GM18951 (cell line): ENCODE measurements around the gene VGLL3.

Experiments used
- POLR2A ChIP-seq: IDR thresholded peaks from 4 replicates; pipeline ENCODE4 v1.6.1; 2011; ENCODE audit warnings: mild to moderate bottlenecking; ENCODE audit not compliant: insufficient read length, insufficient read depth; ENCODE audit errors: extremely low read depth
- in situ Hi-C: fragments of 300-500 bp; cut with MboI; formaldehyde crosslinking; loops from one replicate; pipeline ENCODE4 v1.12.0; 2022; ENCODE audit warnings: low sequenced_read_pairs, mixed read lengths, inconsistent platforms; ENCODE audit not compliant: unreplicated experiment

Gene VGLL3

DNA sequence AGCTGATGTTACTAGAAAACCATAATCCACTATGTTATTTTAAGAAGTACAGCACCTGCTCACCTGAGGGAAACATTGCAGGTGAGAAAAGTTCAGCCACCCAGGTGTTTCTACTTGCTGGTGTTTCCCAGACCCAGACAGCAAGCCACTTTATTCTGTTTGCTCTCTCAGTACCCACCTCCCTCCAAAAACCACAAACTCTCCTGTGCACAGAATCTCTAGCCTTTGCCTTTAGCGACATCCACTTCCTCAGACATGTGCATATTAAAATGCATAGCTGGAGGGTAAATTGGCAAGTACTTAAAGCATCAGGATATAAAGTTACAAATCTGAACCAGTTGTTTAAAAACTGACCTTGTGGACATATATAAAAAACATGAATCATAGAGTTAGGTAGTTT lies 36.7 kb downstream of the VGLL3 start:
- in situ Hi-C loops: no loop called here
- TF ChIP-seq POLR2A: no peak

DNA sequence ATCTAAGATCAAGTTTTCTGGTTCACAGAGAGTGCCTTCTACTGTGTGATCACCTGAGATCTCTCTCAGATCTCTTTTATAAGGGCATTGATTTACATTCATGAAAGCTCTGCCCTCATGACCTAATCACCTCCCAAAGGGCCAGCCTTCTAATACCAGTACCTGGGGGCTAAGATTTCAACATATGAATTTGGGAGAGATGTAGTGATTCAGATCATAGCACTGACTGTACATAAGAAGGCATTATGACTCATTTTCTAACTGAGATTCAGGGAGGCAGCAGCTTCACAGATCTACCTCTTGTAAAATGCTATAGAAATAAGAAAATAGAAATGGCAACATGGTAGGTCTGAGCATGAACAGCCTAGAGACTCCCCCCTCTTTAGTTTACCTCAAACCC lies 39.6 kb downstream of the VGLL3 start:
- in situ Hi-C loops: no loop called here
- no peak for TF ChIP-seq POLR2A

DNA sequence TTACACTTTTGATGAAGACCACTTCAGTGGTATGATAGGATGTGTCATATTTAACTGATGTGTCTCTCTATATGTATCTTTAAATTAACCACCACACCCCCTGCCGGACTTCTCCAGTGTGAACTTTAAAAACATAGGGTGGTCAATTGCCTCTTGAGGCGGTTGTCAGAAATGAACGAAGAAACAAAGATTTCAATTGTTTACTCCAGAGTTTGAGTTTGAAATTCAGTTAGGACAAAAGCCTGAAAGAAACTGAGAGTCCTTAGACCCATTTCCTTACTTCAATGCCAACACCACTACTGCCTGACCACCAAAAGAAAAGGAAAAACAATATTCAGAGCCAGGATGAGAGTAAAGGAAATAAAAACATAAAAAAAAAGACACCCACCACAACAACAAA lies 40.2 kb downstream of the VGLL3 start:
- TF ChIP-seq POLR2A: no peak
- in situ Hi-C loops: no loop called here

DNA sequence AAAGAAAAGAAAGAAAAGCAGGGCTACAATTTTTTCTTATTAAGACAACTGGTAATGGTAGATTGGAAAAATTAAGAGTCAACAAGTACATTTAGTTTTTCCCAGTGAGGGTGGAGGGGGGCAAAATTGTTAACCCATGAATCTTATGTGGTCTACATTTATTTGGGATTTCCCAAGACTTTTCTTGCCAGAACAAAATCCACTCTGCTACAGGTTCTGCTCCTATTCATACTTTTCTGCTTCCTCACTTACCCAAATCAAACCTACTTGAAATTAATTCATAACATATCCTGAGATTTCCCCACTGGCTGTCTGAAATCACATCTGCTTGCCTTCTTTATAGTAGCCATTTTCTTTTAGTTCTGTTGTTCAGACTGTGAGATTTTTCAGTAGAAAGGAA lies 41.1 kb downstream of the VGLL3 start:
- in situ Hi-C loops: no loop called here
- no peak for TF ChIP-seq POLR2A

DNA sequence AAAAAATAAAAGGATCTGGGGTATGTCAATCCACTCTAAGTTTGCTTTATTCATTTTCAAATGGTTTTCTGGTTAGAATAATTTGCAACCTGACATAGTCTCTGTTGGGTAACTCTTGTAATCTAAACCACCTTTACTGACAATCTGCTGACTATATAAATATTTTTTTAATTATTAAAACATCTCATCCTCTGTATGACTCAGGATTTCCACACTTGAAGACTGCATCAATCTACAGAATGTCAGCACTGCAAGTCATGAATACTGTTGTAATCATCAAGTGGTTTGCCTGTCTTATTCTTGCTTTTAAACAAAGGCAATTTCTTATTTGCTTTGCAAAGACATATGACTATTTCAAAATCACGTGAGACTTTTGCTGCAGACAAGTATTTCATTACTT lies 42.1 kb downstream of the VGLL3 start:
- TF ChIP-seq POLR2A: no peak
- in situ Hi-C loops: no loop called here

DNA sequence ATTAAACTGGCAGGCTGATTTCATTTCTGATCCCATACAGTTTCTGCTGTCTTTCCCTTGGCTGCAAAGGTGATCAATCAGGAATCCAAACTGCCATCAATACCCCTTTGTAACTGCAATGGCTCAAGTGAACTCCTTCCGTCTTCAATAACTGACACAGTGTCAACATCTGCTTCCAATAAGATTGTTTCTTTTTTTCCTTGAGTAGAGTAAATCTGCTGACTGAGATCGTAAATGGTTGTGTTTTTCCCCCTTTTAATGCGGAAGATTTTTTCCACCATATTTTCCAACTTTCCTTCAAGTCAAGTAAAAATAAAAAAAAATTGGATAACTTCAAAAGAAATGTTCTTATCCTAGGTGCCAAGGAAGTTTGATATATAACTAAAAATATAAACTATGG lies 48.7 kb downstream of the VGLL3 start:
- in situ Hi-C loops: no loop called here
- no peak for TF ChIP-seq POLR2A

DNA sequence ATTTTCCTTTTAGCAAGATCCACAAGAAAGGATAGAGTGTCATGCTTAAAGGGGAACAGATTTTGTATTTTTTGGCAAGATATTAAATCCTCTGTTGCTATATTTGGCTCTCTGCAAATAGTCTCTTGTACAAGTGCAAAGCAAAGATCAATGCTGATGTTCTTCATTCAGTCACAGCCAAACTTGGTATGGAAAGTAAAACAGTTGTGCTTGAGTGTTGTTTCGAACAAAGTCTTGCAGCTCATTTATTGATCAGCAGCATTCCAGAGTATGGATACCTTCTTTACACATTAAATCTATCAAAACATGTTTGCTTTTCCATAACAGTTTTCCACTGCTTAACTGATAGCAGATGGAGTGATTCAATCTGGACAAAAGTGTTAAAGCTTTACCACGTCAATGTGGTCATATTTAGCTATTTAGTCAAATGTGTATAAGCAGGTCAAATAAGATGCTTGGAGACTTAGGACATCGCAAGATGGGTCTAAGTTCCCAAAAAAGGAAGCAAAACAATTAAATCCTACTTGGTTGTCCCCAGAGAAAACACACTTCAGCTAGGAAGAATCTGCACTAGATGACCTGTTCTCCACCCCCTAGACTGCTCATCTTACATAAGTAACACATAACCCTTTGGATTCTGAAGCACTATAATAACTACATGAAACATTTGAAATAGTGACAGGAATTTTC lies 52.4 kb downstream of the VGLL3 start:
- TF ChIP-seq POLR2A: no peak
- in situ Hi-C loops: no loop called here

DNA sequence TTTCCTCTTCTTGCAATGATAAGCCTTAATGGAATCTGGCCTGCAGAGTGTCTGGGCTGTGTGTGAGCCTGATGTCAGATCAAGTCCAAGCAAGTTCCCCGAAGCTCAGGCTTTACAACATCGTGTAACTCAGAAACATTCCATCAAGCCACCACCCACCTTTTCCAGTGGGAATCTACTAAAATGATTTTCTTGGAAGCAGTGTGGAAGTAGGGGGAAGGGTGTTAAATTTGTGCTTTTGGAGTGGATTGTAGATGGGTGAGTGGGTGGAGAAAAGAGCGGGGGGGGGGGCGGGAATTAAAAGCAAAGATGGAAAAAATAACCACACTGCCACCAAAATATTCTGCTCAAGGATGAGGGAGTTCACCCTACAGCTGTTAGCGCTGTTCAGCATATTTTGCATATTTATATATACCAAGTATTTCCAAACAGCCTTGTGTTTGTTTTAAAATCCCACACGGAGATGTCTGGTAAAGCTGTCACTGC lies 53.6 kb downstream of the VGLL3 start:
- TF ChIP-seq POLR2A: no peak
- in situ Hi-C loops: no loop called here

DNA sequence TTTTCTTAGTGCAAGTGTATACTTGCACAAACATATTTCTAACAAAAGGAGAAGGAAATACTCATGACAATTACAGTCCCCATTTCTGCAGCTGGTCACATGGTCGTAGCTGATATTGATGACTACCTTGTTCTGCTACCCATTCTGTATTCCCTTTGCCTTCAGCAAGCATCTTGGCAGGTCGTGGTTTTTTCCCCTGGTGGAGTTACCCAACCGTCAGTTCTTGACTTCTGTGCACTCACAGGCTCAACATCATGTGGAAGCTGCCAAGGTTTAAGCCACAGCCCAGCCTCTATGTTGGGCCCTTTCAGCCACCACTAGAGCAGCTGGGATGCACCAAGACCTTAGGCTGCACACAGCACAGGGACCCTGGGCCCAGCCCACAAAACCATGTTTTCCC lies 56.1 kb downstream of the VGLL3 start:
- in situ Hi-C loops: no loop called here
- no peak for TF ChIP-seq POLR2A

DNA sequence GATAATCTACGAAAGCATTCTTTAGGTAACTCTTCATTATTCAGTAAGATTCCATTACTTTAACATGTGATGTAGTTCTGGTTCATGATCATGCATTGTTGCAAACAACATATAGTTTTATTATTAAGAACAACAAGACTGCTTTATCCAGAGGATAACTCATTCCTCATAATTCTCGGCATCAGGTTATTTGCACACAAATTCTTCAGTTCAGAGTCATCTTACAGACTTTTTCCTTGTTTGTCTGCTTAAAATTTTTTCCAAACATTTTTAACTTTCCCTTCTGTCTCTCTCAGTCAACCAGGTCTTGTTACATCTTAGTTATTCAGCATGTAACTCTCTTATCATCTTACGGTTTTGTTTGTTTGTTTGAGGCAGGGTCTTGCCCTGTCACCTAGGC lies 60.1 kb downstream of the VGLL3 start:
- no peak for TF ChIP-seq POLR2A
- in situ Hi-C loops: no loop called here

DNA sequence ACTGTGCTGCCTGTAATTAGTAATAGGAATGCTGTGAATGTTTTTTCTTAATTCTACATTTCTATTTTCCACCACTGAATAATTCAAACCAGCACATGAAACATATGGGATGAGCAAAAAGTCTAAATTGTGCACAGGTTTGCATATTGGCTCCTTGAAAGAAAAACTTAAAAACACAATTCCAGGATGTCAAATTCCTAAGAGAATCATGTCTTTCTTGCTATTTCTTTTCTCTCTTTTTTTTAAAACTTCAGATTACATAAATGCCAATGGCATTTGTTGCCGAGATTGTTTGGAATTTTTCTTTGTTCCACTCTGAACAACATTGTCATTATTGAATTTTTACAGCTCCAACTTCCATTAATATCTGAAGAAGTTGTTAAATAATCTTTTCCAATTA lies 60.8 kb downstream of the VGLL3 start:
- no peak for TF ChIP-seq POLR2A
- in situ Hi-C loops: no loop called here

DNA sequence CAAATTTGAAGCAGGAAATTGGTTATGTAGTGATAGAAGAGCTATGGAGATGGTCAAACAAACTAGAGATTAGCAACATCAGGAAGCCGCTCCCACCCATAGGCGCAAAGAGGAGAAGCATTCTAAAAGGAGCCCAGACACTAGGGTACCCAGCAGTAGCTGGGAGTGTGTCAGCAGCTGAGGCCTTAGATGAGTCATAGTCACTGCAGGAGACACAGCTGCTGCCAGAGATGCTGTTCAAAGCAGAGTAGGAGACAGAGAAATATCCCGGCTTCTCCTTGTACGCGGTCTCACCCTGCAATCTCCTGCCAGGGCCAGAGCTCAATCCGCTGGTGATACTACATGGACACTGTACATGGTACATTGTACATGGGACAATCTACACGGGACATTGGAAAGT lies 61.9 kb downstream of the VGLL3 start:
- in situ Hi-C loops: no loop called here
- no peak for TF ChIP-seq POLR2A

DNA sequence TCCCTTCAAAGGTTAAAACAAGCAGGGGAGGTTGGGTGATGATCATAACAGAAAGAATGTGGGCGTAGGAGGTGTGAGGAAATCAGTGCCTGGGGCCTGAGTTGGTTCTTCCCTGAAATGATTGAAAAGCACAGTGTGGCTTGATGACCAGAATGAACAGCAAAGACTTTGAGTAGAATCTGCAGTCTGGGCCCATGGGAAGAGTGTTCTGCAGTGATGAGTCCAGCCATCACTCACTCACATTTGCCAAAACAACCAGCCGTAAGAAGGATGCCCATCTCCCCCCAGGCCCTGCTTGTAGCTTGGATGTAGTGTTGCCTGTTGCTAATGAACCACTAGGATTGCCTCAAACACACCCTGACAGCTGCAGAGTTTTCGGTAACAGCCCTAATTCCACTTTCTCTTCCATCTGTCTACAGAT lies 67.9 kb downstream of the VGLL3 start:
- no peak for TF ChIP-seq POLR2A
- in situ Hi-C loops: no loop called here

DNA sequence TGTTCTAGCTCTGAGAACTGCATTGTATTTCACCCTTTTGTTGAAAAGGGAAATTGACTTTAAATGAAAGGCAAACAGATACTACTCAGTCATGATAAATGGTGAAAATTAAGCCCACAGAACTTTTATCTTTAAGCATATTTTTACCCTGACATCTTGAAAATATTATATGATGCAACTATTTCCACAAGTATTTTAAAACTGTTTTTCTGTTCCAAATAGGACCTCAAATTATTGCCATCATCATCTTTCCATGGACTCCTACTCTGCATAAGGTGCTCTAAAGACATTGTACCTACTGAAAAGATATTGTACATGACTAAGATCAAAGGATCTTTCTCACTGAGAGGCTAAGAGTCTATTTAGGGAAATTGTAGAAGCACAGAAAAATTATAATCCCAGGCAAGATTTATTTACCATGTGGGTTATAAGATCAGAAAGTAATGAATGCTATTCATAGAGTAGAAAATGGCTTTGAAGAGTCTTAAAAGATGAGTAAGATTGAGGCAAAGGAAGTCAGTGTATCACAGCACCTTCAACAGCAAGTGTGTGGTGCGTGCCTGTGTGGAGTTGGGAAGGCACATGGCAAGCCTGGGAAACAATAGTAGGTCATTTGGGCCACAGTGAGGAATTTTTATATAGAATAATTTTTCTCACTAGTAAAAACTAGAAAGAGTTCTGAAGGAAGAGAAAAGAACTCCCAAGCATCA lies 68.8 kb downstream of the VGLL3 start:
- in situ Hi-C loops: no loop called here
- no peak for TF ChIP-seq POLR2A
